ENCODE results near the gene RAB38. TPM values are rescaled to one million over a fixed set of nuclear protein-coding genes. Genes with fewer than 3 reads are reported as not detected.

The RAB38 gene
- total and polyA plus RNA-seq, 10 of the 15 experiments (the other 5 are each of a cell fraction or from before 2014, with no cell fraction given), result 8.4 to 30.5 (median 11.7) TPM

DNA sequence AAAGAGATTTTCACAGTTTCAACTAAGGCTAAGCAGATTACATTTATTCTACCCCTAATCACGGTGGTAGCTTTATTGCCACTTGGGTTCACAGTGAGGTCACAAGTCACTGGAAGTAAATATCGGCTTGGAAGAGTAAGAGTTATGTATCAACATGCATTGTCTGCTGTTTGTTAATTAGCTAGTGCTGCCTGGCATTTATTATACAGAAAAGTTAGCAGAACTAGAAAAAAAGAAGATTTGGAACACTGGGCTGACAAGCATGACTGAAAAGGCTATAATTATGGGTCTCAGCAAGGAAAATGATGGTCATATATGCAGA lies 13.7 kb upstream of the RAB38 start:
- intact Hi-C loops (cut with micrococcal nuclease; ENCODE audit: unreplicated experiment) (no loop called here), in situ Hi-C loops (cut with MboI) (no loop called here)
- POLR2A ChIA-PET, result no interaction called here
- SMC1A ChIA-PET (ENCODE audit: uncharacterized antibody, unreplicated experiment), result no interaction called here
- FAIRE-seq, result no peak
- H3K4me3 ChIP-seq, result no peak overlapping the region
- H4K20me1 ChIP-seq (ENCODE audit: control insufficient read depth, insufficient read depth), result no peaks in the 10 kb centered on the region
- peaks cover 8% of the 10 kb centered on the region for H3K4me1 ChIP-seq (ENCODE audit: control insufficient read depth, insufficient read depth, low read length)
- H3K4me2 ChIP-seq (ENCODE audit: control insufficient read depth, insufficient read depth), result no peak overlapping the region
- CTCF ChIA-PET, result no interaction called here
- H3K27ac ChIP-seq (ENCODE audit: control insufficient read depth, insufficient read depth), result no peak overlapping the region
- H3K9me3 ChIP-seq (replicated peaks; ENCODE audit: control insufficient read depth, insufficient read depth, low read length), result no peaks in the 10 kb centered on the region; the same call in 1 of the 3 replicates
- DNase-seq (ENCODE audit: low read depth, low spot score), result no peak
- no peaks in the 10 kb centered on the region for H3K79me2 ChIP-seq (ENCODE audit: control insufficient read depth, insufficient read depth, low read length)
- no peak overlapping the region for H2AFZ ChIP-seq (ENCODE audit: control insufficient read depth, low read depth, low read length)
- ATAC-seq, result no peak
- no peaks in the 10 kb centered on the region for H3K27me3 ChIP-seq (replicated peaks in 1 of 2; ENCODE audit: control insufficient read depth in 2 of 2, insufficient read depth in 2 of 2, low read length in 1 of 2)
- no TSS peak for BruUV-seq (replicated peaks)
- 2% methylated on average over 2 of the region's 2 CpGs for WGBS (ENCODE audit: insufficient coverage, insufficient replicate concordance, low lambda C conversion rate, missing lambda C conversion rate)
- H3K36me3 ChIP-seq (ENCODE audit: control insufficient read depth in 2 of 2, insufficient read depth in 2 of 2, low read length in 1 of 2), result no peaks in the 10 kb centered on the region
- RAD21 ChIA-PET (ENCODE audit: unreplicated experiment), result no interaction called here
- TF ChIP-seq HDGF (IDR thresholded peaks at IDR 0.05), result no peak
- TF ChIP-seq, protein P1, sequence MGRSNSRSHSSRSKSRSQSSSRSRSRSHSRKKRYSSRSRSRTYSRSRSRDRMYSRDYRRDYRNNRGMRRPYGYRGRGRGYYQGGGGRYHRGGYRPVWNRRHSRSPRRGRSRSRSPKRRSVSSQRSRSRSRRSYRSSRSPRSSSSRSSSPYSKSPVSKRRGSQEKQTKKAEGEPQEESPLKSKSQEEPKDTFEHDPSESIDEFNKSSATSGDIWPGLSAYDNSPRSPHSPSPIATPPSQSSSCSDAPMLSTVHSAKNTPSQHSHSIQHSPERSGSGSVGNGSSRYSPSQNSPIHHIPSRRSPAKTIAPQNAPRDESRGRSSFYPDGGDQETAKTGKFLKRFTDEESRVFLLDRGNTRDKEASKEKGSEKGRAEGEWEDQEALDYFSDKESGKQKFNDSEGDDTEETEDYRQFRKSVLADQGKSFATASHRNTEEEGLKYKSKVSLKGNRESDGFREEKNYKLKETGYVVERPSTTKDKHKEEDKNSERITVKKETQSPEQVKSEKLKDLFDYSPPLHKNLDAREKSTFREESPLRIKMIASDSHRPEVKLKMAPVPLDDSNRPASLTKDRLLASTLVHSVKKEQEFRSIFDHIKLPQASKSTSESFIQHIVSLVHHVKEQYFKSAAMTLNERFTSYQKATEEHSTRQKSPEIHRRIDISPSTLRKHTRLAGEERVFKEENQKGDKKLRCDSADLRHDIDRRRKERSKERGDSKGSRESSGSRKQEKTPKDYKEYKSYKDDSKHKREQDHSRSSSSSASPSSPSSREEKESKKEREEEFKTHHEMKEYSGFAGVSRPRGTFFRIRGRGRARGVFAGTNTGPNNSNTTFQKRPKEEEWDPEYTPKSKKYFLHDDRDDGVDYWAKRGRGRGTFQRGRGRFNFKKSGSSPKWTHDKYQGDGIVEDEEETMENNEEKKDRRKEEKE (IDR thresholded peaks at IDR 0.05), result no peak
- TF ChIP-seq, protein P2, sequence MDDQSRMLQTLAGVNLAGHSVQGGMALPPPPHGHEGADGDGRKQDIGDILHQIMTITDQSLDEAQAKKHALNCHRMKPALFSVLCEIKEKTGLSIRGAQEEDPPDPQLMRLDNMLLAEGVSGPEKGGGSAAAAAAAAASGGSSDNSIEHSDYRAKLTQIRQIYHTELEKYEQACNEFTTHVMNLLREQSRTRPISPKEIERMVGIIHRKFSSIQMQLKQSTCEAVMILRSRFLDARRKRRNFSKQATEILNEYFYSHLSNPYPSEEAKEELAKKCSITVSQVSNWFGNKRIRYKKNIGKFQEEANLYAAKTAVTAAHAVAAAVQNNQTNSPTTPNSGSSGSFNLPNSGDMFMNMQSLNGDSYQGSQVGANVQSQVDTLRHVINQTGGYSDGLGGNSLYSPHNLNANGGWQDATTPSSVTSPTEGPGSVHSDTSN (IDR thresholded peaks at IDR 0.05; ENCODE audit: insufficient replicate concordance, low read depth, low read length), result no peak
- no peak for TF ChIP-seq SP1 (IDR thresholded peaks at IDR 0.05; ENCODE audit: low read depth, low read length)
- TF ChIP-seq ZZZ3 (IDR thresholded peaks at IDR 0.05; ENCODE audit: control insufficient read depth, insufficient read length, low read depth), result no peak
- TF ChIP-seq, protein P3, sequence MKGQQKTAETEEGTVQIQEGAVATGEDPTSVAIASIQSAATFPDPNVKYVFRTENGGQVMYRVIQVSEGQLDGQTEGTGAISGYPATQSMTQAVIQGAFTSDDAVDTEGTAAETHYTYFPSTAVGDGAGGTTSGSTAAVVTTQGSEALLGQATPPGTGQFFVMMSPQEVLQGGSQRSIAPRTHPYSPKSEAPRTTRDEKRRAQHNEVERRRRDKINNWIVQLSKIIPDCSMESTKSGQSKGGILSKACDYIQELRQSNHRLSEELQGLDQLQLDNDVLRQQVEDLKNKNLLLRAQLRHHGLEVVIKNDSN (IDR thresholded peaks at IDR 0.05; ENCODE audit: borderline replicate concordance, extremely low read length, insufficient read depth, low read depth, low read length), result no peak
- TF ChIP-seq, protein P4, sequence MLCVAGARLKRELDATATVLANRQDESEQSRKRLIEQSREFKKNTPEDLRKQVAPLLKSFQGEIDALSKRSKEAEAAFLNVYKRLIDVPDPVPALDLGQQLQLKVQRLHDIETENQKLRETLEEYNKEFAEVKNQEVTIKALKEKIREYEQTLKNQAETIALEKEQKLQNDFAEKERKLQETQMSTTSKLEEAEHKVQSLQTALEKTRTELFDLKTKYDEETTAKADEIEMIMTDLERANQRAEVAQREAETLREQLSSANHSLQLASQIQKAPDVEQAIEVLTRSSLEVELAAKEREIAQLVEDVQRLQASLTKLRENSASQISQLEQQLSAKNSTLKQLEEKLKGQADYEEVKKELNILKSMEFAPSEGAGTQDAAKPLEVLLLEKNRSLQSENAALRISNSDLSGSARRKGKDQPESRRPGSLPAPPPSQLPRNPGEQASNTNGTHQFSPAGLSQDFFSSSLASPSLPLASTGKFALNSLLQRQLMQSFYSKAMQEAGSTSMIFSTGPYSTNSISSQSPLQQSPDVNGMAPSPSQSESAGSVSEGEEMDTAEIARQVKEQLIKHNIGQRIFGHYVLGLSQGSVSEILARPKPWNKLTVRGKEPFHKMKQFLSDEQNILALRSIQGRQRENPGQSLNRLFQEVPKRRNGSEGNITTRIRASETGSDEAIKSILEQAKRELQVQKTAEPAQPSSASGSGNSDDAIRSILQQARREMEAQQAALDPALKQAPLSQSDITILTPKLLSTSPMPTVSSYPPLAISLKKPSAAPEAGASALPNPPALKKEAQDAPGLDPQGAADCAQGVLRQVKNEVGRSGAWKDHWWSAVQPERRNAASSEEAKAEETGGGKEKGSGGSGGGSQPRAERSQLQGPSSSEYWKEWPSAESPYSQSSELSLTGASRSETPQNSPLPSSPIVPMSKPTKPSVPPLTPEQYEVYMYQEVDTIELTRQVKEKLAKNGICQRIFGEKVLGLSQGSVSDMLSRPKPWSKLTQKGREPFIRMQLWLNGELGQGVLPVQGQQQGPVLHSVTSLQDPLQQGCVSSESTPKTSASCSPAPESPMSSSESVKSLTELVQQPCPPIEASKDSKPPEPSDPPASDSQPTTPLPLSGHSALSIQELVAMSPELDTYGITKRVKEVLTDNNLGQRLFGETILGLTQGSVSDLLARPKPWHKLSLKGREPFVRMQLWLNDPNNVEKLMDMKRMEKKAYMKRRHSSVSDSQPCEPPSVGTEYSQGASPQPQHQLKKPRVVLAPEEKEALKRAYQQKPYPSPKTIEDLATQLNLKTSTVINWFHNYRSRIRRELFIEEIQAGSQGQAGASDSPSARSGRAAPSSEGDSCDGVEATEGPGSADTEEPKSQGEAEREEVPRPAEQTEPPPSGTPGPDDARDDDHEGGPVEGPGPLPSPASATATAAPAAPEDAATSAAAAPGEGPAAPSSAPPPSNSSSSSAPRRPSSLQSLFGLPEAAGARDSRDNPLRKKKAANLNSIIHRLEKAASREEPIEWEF (IDR thresholded peaks at IDR 0.05; ENCODE audit: insufficient replicate concordance, low read depth, low read length), result no peak
- no peak for TF ChIP-seq TBL1XR1 (IDR thresholded peaks at IDR 0.05; ENCODE audit: low read depth, low read length)
- no peak overlapping the region for H3K9ac ChIP-seq (ENCODE audit: control insufficient read depth, insufficient read depth, low read length)
